Effector CD4-positive, alpha-beta T cell (primary cell): Measurements from ENCODE around the gene DNMT1.
"Not testable (repeated sequence)": the region's sequence is repeated elsewhere in the genome, so short reads cannot be mapped to it uniquely, and the experiment has no call there.

Experiments
- DNase-seq: peaks from one replicate; pipeline ENCODE4 v3.0.0-alpha.2; 2020
- total RNA-seq: gene quantifications from one replicate; lab custom pipeline; 2026; lab: John Stamatoyannopoulos, UW

DNMT1 gene
- 234 reads per million, percentile 94 among the genes with 10 or more reads in this experiment for total RNA-seq

DNA sequence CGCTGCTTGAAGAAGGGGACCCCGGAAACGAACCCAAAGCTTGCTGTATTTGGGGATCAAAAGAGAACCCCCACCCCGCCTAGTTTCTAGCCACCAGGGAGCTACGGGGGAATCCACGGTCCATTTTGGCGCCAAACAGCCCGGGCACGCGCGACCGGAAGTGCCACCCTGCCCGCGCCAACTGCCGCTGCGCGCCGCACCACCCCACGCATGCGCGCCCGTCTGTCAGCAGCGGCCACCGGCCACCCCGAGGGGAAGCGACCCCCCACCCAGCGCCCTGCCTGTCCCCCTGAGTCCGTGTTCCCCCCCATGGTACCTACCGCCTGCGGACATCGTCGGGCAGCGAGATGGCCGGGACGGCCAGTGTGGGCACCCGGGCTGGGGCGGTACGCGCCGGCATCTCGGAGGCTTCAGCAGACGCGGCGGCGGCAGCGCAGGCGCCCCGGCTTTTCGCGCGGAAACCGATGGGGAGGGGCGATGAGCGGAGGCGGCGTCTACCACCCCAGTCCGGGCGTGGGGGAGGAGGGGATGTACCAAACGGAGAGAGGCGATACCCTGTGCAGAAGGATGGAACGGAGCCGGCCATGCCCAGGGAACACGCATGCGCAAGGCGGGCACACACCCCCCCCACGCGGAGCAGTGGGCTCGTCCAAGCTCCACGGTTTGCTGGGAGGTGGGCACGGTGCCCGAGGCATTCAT is at the start of gene DNMT1:
Gene DNMT1 (minus strand): TSS at position 454 of the 699 bp plus-strand sequence. CDS start 54 bp downstream, at position 400.
- DNase-seq, result peak; percentile 87

DNA sequence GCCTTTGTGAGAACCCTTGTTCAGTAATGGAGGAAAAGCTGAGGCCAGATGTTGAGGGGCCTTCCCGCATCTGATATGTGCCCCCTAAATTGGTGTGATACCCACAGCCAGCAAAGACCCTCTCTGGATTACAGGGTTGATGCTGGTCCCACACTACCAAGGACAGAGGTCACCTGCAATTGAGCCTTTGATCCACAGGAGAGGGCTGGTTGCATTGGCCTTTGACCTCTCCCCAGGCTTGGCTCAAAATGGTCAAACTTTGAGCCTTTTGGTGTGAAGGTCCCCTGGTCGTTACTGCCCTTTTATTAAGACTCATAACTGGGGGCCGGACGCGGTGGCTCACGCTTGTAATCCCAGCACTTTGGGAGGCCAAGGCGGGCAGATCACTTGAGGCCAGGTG is 48.9 kb upstream of the DNMT1 start:
- no peak for DNase-seq

DNA sequence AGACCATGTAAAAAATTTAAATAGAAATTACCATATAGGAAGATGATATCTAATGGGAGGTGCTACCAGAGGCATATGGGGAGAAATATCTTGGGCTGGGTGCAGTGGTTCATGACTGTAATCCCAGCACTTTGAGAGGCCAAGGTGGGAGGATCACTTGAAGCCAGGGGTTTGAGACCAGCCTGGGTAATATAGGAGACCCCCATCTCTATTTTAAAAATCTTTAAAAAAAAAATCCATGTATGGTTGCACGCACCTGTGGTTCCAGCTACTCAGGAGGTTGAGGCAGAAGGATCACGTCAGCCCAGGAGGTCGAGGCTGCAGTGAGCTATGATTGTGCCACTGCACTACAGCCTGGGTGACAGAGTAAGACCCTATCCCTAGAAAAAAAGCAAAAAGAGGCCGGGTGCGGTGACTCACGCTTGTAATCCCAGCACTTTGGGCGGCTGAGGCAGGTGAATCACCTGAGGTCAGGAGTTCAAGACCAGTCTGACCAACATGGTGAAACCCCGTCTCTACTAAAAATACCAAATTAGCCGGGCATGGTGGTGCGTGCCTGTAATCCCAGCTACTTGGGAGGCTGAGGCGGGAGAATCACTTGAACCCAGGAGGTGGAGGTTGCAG is 47.2 kb upstream of the DNMT1 start:
- DNase-seq, result not testable (repeated sequence)

DNA sequence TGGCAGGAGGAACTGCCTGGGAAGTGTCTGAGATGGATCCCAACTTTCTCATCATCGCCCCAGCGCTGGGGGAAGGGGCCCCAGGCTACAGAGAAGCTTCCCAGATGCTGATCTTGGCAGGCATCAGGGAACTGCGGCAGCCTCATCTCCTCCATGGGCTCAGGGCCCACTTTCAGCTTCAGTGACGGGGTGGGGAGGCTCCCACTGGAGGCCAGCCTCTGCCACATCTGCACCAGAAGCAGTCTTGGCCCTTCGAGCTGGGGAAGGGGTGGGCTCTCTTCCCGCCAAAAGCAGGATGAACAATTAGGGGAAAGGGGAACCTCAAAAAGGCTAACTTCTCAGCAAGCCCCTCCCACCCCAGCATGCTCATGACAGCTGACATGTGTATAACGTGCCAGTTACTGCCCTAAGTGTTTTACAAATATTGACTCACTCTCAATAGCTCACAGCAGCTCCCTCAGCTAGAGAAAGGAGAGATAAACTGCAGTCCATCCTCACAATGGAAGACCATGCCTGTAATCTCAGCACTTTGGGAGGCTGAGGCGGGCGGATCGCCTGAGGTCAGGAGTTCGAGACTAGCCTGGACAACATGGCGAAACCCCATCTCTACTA is 43.5 kb upstream of the DNMT1 start:
- DNase-seq, result no peak

DNA sequence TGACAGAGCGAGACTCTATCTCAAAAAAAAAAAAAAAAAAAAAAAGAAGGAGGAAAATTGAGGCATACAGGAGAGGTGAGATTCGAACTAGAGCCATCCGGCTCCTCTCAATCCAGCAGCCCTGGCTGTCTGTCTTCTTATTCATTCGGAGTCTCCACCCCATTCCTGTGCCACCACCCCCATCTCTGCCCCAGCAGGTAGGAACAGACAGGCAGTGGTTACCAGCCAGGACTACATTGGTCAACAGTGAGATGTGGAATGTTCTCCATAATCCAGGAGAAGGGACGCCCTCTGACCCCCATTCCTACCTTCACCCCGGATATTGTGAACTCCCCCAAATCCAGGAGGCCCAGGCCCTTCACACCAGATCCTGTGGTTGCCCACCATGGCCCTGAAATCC is 42.9 kb upstream of the DNMT1 start:
- no peak for DNase-seq

DNA sequence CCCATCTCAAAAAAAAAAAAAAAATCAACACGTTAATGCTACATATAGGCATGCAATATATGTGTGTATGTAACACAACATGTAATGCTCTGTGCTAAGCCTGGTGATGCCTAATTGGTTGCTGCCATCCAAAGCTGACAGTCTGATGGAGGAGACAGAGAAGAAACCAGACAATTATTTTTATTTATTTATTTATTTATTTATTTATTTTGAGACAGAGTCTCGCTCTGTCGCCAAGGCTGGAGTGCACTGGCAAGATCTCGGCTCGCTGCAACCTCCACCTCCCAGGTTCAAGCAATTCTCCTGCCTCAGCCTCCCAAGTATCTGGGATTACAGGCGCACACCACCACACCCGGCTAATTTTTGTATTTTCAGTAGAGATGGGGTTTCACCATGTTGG is 40.7 kb upstream of the DNMT1 start:
- not testable (repeated sequence) for DNase-seq

DNA sequence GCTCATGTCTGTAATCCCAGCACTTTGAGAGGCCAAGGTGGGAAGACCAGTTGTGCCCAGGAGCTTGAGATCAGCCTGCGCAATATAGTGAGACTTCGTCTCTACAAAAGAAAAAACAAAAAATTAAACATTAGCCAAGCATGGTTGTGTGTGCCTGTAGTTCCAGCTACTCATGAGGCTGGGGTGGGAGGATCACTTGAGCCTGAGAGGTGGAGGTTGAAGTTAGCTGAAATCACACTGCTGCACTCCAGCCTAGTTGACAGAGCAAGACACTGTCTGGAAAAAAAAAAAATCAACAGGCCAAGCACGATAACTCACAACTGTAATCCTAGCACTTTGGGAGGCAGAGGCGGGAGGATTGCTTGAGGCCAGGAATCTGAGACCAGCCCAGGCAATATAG is 40.2 kb upstream of the DNMT1 start:
- no peak for DNase-seq

DNA sequence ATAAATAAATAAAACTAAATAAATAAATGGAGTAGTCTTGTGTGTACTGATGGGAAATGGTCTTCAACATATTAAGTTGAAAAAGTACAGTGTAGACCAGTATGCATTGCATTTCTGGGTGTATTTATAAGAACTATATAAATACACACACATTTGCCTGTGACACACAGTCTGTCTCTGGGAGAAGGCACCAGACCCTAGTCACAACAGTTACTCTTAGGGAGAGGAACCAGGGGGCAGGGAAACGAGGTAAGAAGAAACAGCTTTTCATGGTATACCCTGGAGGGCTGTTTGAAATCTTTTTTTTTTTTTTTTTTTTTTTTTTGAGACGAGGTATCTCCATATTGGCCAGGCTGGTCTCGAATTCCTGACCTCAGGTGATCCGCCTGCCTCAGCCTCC is 39.2 kb upstream of the DNMT1 start:
- DNase-seq, result no peak

DNA sequence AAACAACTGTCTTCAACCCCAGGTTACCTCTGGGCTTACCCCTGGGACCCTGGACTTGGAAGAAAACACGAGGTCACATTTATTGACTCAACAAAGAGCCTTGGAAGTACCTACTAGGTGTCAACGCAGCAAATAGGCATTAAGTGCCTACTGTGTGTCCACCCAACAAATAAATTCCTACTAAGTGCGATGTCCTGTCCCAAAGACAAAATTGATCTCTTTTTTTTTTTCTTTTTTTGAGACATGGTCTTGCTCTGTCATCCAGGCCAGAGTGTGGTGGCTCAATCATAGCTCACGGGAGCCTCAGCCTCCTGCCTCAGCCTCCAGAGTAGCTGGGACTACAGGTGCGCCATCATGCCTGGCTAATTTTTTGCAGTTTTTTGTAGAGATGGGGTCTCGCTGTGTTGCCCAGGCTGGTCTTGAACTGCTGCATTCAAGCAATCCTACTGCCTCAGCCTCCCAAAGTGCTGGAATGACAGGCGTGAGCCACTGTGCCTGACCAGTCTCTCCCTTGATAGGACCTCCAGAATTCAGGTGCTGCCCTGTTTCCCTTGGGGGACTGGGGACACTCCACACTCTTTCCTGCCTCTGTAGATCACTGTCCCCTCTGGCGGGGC is 37.0 kb upstream of the DNMT1 start:
- no peak for DNase-seq

DNA sequence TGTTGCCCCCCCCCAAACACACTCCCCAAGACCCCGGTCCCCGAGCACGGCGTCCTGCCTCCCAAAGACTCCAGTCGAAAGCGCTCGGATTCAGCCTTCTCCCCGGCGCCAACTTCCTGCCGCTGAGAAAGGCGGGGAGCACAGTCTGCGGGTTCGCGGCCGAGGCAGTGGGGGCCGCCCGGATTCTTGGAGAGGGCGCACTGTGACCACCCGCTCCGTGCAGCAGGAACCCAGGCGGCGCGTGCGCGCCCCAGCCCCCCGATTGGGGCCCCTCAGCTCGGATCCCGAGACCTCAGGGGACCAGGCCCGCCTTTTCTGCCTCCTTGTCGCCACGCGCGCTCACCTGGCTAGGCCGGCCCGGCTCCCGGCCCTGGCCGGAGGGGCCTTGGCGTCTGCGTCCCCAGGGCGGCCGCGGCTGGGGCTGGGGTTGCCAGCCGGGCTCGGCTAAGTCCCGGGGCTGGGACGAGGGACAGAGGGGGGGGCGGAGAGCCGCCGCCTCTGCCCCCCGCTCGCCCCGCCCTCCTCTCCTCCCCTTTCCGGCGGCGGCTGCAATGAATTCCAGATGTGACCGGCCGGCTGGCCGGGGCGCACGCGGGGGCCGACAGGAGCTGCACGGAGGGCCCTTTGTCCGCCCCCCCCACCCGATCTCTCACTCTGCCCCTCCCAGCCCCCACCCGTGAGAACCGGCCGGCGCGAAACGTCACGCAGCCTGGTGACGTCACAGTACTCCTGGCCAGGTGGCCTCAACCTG is 36.3 kb upstream of the DNMT1 start, which contains the start of gene S1PR2:
Gene S1PR2 (minus strand): TSS at position 471 of the 751 bp plus-strand sequence. CDS start 6,426 bp downstream, outside the sequence.
- peak; percentile 69 for DNase-seq

DNA sequence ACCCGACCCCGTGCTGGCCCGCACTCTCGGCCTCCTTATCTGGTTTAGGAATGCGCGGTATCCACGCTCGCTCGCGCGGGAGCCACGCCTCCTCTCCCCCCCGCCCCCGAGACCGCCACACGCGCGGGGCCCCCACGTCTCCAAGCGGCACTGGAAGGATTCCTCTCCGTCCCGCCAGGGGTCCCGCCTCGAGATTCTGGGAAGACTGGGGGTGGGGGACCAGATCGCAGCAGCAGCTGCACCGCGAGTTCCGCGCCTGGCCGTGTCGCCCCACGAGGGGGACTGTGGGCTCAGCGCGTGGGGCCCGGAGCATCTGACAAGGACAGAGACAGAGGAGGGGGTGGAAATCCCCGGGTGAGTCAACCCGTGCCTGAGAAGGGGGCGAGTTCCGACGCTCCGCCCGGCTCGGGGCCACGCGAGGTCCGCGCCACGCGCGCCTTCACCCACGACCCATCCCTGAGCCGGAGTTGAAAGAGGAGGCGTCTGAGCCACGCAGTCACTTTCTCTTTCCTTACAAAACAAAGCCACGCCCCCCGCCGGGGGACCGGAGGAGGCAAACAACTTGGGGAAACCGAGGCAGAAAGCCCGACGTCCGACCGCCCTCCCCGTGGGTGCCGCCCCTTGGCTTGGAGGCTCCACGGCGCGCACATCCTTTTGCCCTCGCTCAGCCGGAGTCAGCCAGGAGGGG is 35.6 kb upstream of the DNMT1 start:
- peak; percentile 72 for DNase-seq

DNA sequence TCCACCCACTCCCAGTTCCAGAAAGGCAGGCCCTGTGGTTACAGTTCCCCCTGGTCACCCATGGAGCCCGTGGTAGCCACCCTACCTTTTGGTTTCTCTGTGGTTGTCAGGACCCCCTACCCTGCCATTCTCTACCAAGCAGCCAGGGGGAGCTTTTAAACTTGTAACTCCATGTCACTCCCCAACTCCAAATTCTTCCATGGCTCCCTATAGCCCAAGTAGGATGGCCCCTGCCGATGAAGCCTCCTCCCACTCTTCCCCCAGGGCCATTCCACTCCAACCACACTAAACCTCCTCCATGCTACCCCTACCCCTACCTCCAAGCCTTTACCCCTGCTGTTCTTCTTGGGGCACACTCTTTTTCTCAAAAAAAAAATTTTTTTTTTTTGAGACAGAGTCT is 34.2 kb upstream of the DNMT1 start:
- peak; percentile 21 for DNase-seq

DNA sequence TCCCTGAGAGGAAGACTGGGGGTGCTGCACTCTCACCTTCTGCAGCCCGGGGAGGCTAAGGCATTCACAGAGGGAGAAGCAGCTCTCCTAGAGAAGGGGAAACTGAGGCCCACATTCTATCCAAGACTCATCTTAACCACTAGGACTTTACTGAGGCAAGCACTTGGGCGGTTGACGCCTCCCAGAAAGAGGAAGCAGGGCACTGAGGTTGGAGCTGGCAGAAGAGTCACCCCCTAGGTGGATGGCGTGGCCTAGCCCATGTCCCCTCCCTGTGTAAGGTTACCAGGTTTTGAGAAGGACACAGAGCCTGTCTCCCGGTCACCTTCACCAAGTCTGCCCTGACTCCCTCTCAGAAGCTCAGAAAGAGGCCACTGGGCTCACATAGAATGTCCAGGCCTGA is 33.6 kb upstream of the DNMT1 start:
- no peak for DNase-seq

DNA sequence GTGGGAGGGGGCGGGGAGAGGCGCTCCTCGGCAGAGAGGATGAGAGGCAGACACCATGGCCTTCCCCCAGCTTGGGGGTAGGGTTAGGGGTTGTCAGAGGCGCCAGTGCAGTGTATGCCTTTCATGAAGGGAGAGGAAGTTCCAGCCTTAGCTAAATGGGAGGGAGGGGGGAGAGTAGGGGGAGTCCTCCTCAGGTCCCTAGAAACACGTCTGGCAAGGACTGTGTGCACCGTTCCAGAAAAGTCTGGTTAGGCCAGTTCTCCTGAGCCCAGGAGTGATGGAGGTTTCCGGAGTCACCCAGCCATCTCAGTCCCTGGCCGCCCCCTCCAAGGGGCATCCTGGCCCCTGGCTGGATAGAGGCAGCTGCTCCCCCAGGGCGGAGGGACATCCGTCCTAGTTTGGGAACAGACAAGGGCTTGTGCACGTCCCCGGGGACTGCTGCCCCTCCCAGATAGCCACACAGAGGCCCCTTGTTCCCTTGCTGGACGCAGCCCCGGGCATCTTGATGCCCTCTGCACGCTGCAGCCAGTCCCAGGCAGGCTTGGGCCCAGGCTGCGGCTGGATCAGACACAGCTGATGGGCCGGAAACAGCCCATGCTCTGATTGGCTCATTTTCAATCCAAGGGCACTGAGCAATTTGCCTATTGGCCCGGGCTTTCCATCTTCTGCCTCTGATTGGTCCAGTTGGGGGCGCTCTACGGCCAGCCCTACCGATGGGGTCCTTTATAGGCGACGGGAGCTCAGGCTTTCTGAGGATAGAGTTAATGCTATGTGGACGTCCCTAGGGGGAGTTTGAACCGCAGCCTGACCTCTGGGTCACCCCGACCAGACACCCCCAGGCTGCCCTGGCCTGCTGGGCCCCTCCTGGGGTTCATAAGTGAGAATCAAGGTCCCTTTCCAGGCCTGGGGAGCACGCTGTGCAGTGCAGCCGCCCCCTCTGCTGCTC is 32.5 kb upstream of the DNMT1 start:
- no peak for DNase-seq

DNA sequence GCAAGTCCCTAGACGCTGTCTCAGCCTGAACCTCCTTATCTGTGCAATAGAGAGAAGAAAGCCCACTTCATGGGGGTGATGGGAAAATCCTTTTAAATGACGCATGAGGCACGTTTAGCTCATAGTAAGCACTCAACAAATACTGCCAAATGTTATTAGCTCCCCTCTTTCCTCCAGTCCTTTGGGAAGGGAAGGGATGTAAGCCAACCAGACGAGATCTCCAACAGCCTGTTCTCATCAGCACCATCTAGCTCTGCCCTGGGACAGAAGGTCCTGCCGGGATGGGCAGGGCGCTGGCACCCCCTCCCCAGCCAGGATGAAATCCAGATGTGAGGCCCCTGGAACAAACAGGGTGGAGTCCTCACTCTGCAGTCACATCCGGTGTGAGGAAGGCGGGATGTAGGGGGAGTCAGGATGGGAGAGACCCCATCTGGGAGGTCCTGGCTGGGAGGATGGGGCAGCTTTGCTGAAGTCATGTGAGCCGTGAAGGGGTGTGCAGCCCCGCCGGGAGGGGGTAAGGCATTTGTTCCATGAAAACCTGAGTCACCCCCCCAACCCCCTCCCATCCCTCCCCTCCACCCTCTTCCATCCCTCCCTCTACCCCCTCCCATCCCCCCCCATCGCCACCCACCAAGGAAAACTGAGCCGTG is 31.7 kb upstream of the DNMT1 start:
- no peak for DNase-seq

DNA sequence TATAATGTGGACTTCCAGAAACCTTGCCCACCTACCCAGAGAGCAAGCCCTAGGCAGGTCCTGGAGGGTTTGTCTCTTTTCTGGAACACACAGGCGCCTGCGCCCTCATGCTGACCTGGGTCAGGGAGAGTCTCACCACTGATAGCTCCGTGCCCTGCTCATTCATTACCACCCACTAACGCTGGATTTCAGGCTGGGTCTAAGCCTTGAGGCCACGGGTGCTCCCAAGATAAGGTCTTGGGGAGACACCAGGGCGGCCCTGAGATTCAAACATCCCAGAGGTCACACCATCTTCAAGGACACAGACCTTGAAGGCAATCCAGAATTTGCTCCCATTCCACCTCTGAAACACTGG is 31.2 kb upstream of the DNMT1 start:
- no peak for DNase-seq

DNA sequence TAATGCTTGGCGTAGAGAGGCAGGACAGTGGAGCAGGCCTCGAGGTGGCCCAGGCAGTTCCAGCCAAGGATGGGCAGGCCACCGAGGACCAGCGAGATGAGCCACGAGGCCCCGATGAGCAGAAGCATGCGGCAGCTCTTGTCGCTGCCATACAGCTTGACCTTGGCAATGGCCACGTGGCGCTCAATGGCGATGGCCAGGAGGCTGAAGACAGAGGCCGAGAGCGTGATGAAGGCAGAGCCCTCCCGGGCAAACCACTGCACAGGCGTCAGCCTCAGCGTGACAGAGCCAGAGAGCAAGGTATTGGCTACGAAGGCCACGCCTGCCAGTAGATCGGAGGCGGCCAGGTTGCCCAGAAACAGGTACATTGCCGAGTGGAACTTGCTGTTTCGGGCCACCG is 29.6 kb upstream of the DNMT1 start:
- DNase-seq, result no peak

DNA sequence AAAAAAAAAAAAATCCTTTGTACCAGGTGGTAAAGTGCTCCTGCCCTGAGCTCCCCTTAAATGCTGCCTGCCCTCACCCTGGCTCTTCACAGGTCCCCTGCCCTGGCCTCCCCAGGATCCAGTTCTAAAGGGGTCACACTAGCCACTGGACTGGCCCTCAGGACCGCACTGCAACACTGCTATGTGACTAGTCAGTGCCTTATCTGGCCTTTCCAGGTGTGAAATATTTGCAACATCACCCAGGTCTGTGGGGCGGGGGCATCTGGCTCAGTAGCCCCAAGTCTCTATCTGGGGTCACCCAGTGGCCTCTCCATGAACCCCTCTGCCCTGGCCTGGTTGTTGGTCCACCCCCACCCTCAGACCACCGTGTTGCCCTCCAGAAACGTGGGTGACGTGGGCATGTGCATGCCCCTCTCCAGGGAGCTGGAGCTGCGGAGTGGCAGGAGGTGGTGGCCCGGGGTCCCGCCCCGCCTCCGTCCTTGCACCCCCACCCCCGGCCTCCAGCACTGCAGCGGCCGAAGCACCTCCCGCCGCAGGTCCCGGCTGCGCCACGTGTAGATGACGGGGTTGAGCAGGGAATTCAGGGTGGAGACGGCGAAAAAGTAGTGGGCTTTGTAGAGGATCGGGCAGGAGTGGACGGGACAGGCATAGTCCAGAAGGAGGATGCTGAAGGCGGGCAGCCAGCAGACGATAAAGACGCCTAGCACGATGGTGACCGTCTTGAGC is 28.9 kb upstream of the DNMT1 start:
- no peak for DNase-seq

DNA sequence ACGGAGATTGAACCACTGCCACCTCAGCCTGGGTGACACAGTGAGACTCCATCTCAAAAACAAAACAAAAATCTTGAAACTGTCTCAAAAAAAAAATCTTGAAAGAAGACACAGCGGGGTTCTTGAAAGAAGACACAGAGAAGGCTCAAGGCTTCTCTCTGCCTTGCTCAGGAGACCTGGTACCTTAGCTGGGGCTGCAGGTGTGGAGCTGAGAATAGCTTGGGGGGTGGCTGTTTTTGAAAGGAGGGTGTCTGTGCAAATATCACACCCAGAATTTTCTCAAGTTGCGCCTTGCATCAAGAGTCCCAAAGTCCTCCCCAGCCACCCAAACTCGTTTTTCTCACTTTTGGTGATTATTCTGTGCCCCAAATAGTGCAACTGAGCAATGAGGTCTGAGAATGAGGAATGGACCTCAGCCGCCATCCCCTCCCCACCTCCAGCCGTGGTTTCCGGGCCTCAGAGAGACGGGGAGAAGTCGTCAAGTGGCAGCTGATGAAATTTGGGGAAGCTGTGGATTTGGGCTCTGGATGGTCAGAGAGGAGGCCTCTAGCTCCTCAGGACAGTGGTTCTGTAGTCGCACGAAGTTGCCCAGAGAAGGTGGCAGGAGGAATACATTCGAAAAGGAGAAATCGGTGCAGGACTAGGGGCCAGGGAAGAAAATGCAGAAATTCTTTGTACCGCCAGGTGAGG is 27.6 kb upstream of the DNMT1 start:
- no peak for DNase-seq
